Fibroblast of lung (primary cell): ENCODE results near the gene ARFRP1. TPM values are rescaled to one million over a fixed set of nuclear protein-coding genes. Genes with fewer than 3 reads are reported as not detected.

ENCODE experiments used
- DNase-seq, 2 donors: peaks; one replicate each; pipeline versions ENCODE4 v3.0.0 to v3.0.0-alpha.2; 2010; ENCODE audit warnings: low read depth in 2 of 2
- H2AFZ ChIP-seq: 2 replicates; pipeline ENCODE4 v1.5.1; 2012; ENCODE audit warnings: low read length, control low read depth, inconsistent platforms
- H3K27ac ChIP-seq: 2 replicates; pipeline ENCODE4 v1.5.1; 2011; ENCODE audit warnings: low read length, control low read depth; ENCODE audit not compliant: insufficient read depth
- H3K27me3 ChIP-seq: 2 replicates; pipeline ENCODE4 v1.5.1; 2011; ENCODE audit warnings: mild to moderate bottlenecking, low read length; ENCODE audit not compliant: control insufficient read depth, insufficient read depth
- H3K36me3 ChIP-seq: 2 replicates; pipeline ENCODE4 v1.5.1; 2011; ENCODE audit warnings: low read length; ENCODE audit not compliant: control insufficient read depth, insufficient read depth
- H3K4me1 ChIP-seq: 2 replicates; pipeline ENCODE4 v1.5.1; 2011; ENCODE audit warnings: low read length; ENCODE audit not compliant: control insufficient read depth, insufficient read depth; ENCODE audit errors: extremely low read depth
- H3K4me2 ChIP-seq: 2 replicates; pipeline ENCODE4 v1.5.1; 2011; ENCODE audit warnings: low read length, control low read depth; ENCODE audit not compliant: insufficient read depth; ENCODE audit errors: extremely low read depth
- H3K4me3 ChIP-seq, 4 experiments: fragments of 200-600 bp in 1 of 4; sonication (generic) in 1 of 4; replicated peaks in 1 of 4; 2 replicates each; pipeline ENCODE4 v1.5.1; 2011 to 2016; ENCODE audit warnings: low read length in 4 of 4, low read depth in 3 of 4, mild to moderate bottlenecking in 3 of 4, control low read depth in 2 of 4, inconsistent platforms in 1 of 4, mixed read lengths in 1 of 4; ENCODE audit not compliant: insufficient read depth in 1 of 4; ENCODE audit errors: control extremely low read depth in 1 of 4
- H3K79me2 ChIP-seq: 2 replicates; pipeline ENCODE4 v1.5.1; 2012; ENCODE audit warnings: mild to moderate bottlenecking, low read length, inconsistent platforms; ENCODE audit not compliant: control insufficient read depth, insufficient read depth
- H3K9ac ChIP-seq: 2 replicates; pipeline ENCODE4 v1.5.1; 2011; ENCODE audit warnings: mild to moderate bottlenecking, low read length, control low read depth; ENCODE audit not compliant: insufficient read depth
- H3K9me3 ChIP-seq: 2 replicates; pipeline ENCODE4 v1.5.1; 2012; ENCODE audit warnings: low read depth, low read length; ENCODE audit not compliant: control insufficient read depth, insufficient read depth
- H4K20me1 ChIP-seq: 2 replicates; pipeline ENCODE4 v1.5.1; 2011; ENCODE audit warnings: low read length; ENCODE audit not compliant: control insufficient read depth, insufficient read depth; ENCODE audit errors: extremely low read depth
- EZH2 ChIP-seq: IDR thresholded peaks from 2 replicates; pipeline ENCODE4 v1.5.1; 2012; ENCODE audit warnings: low read length, control low read depth, mild to moderate bottlenecking; ENCODE audit errors: missing control alignments
- polyA plus RNA-seq, 2 donors: library from polyadenylated mRNA; depleted of rRNA in 1 of 2; stranded (reverse) in 1 of 2; unstranded in 1 of 2; fragments of >200 nt; gene quantifications; 2 replicates each; pipeline ENCODE4 v1.2.1, GENCODE V29; 2011 to 2012; ENCODE audit warnings: missing spikeins in 1 of 2
- total RNA-seq: library from RNA; depleted of rRNA; stranded (reverse); fragments of >200 nt; gene quantifications from 2 replicates; pipeline ENCODE4 v1.2.1, GENCODE V29; 2014
- TF ChIP-seq, protein P1 (sequence below), 2 donors: IDR thresholded peaks in 1 of 2; conservative IDR thresholded peaks in 1 of 2; 1 replicate in 1 of 2; 2 replicates in 1 of 2; pipeline ENCODE4 v1.5.1; 2011 to 2012; ENCODE audit warnings: low read length in 2 of 2, control low read depth in 1 of 2, inconsistent platforms in 1 of 2, low read depth in 1 of 2, mild to moderate bottlenecking in 1 of 2

ARFRP1 gene
- total and polyA plus RNA-seq, 2 donors (not counting 1 experiment from before 2014, with no cell fraction given), result 34.6 to 35.0 TPM

- Histone ChIP-seq H3K4me2 (no peak overlapping the region), H3K79me2 (peaks cover 3% of the 10 kb centered on the region), H3K9ac (no peak overlapping the region), H3K4me1 (peaks cover 19% of the 10 kb centered on the region), H4K20me1 (no peaks in the 10 kb centered on the region), H3K9me3 (no peaks in the 10 kb centered on the region), H3K27me3 (no peaks in the 10 kb centered on the region), H3K27ac (no peak overlapping the region), H2AFZ (no peak overlapping the region), H3K4me3 (no peak overlapping the region), H3K36me3 (peaks cover 31% of the 10 kb centered on the region)
- DNase-seq, result no peak
- TF ChIP-seq, protein P1, sequence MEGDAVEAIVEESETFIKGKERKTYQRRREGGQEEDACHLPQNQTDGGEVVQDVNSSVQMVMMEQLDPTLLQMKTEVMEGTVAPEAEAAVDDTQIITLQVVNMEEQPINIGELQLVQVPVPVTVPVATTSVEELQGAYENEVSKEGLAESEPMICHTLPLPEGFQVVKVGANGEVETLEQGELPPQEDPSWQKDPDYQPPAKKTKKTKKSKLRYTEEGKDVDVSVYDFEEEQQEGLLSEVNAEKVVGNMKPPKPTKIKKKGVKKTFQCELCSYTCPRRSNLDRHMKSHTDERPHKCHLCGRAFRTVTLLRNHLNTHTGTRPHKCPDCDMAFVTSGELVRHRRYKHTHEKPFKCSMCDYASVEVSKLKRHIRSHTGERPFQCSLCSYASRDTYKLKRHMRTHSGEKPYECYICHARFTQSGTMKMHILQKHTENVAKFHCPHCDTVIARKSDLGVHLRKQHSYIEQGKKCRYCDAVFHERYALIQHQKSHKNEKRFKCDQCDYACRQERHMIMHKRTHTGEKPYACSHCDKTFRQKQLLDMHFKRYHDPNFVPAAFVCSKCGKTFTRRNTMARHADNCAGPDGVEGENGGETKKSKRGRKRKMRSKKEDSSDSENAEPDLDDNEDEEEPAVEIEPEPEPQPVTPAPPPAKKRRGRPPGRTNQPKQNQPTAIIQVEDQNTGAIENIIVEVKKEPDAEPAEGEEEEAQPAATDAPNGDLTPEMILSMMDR (conservative IDR thresholded peaks at IDR 0.05 in 1 of 2, IDR thresholded peaks at IDR 0.05 in 1 of 2; ENCODE audit: low read depth in 1 of 2, low read length in 2 of 2), result no peak
- no peak for TF ChIP-seq EZH2
Observed at GRCh38 chr20:63693733-63694583, 13.8 kb downstream of the ARFRP1 start.

DNA sequence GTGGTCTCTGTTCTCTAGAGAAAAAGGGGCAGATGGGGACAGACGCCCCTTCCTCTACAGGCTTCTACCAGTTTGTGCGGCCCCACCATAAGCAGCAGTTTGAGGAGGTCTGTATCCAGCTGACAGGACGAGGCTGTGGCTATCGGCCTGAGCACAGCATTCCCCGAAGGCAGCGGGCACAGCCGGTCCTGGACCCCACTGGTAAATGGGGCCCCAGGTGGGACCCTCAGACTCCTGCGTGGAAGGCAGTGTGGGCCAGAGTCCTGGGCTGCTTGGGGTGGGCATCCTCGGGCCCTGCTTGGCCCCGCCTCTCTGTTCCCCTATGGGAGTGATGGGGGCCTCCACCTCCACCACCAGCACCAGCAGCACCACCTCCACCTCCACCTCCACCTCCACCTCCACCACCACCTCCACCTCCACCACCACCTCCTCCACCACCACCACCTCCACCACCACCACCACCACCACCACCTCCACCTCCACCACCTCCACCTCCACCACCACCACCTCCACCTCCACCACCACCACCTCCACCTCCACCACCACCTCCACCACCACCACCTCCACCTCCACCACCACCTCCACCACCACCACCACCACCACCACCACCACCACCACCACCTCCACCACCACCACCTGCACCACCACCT lies 14.6 kb downstream of the ARFRP1 start:
- DNase-seq, result no peak
- H3K9ac ChIP-seq, result no peak overlapping the region

More for the DNA sequence above, 14.6 kb downstream of the ARFRP1 start:
- Histone ChIP-seq H3K9me3 (no peaks in the 10 kb centered on the region), H3K4me2 (no peak overlapping the region), H3K4me1 (peaks cover 14% of the 10 kb centered on the region), H4K20me1 (no peaks in the 10 kb centered on the region), H3K36me3 (peaks cover 37% of the 10 kb centered on the region), H3K79me2 (peaks cover 3% of the 10 kb centered on the region), H3K4me3 (no peak overlapping the region), H3K27ac (no peak overlapping the region), H3K27me3 (no peaks in the 10 kb centered on the region), H2AFZ (no peak overlapping the region)
- TF ChIP-seq, protein P1 (conservative IDR thresholded peaks at IDR 0.05 in 1 of 2, IDR thresholded peaks at IDR 0.05 in 1 of 2; ENCODE audit: low read depth in 1 of 2, low read length in 2 of 2), result no peak
- no peak for TF ChIP-seq EZH2
